OCI-LY7 (cell line): ENCODE data around the gene TNS3. TPM values are rescaled to one million over a fixed set of nuclear protein-coding genes. Genes with fewer than 3 reads are reported as not detected.

Source experiments
- BruUV-seq: library from RNA; stranded (reverse); fragments of 400-500 nt; replicated peaks from 2 replicates; lab custom pipeline; 2021; lab: Mats Ljungman, UMichigan
- CTCF ChIA-PET: fragments of 300-600 bp; sonication (Branson Sonifier 250); formaldehyde crosslinking; loops from one replicate; lab custom pipeline; 2022; ENCODE audit warnings: antibody characterized with exemption; ENCODE audit not compliant: unreplicated experiment; lab: Charles Lee
- POLR2A ChIA-PET: fragments of 300-600 bp; sonication (Branson Sonifier 250); formaldehyde crosslinking; loops from one replicate; lab custom pipeline; 2022; ENCODE audit warnings: antibody characterized with exemption; lab: Charles Lee
- DNase-seq: peaks from one replicate; pipeline ENCODE4 v3.0.0-alpha.2; 2015; ENCODE audit warnings: low spot score
- H2AFZ ChIP-seq: fragments of 200-600 bp; sonication (generic), shearing (Covaris generic); 2 replicates; pipeline ENCODE4 v1.6.1; 2014; ENCODE audit warnings: mild to moderate bottlenecking, antibody characterized with exemption, low read length, moderate library complexity
- H3K27ac ChIP-seq: fragments of 200-600 bp; sonication (generic); 2 replicates; pipeline ENCODE4 v1.5.1; 2014; ENCODE audit warnings: mixed run types, low read depth, mild to moderate bottlenecking, moderate library complexity, low read length, inconsistent platforms; ENCODE audit not compliant: poor library complexity, severe bottlenecking
- H3K36me3 ChIP-seq: fragments of 200-600 bp; sonication (generic); 2 replicates; pipeline ENCODE4 v1.6.1; 2014; ENCODE audit warnings: mild to moderate bottlenecking, antibody characterized with exemption, low read length, moderate library complexity, mixed read lengths; ENCODE audit not compliant: insufficient read depth
- H3K4me1 ChIP-seq: fragments of 200-600 bp; sonication (generic); 2 replicates; pipeline ENCODE4 v1.5.1; 2014; ENCODE audit warnings: mild to moderate bottlenecking, low read length; ENCODE audit not compliant: insufficient read depth, poor library complexity, severe bottlenecking
- H3K4me2 ChIP-seq: fragments of 200-600 bp; sonication (generic); 2 replicates; pipeline ENCODE4 v1.6.1; 2014; ENCODE audit warnings: mild to moderate bottlenecking, low read length
- H3K4me3 ChIP-seq: fragments of 200-600 bp; sonication (generic); 2 replicates; pipeline ENCODE4 v1.5.1; 2014; ENCODE audit warnings: mild to moderate bottlenecking, low read depth, low read length; ENCODE audit not compliant: poor library complexity, severe bottlenecking
- H3K79me2 ChIP-seq: fragments of 200-600 bp; sonication (generic); 2 replicates; pipeline ENCODE4 v1.6.1; 2016; ENCODE audit warnings: low read depth, mild to moderate bottlenecking, low read length, moderate library complexity, mixed read lengths; ENCODE audit not compliant: insufficient read depth
- H3K9me2 ChIP-seq: fragments of 200-600 bp; sonication (generic); 2 replicates; pipeline ENCODE4 v1.6.1; 2016; ENCODE audit warnings: mild to moderate bottlenecking, low read length, mixed read lengths; ENCODE audit not compliant: insufficient read depth
- H3K9me3 ChIP-seq: fragments of 200-600 bp; sonication (generic); 2 replicates; pipeline ENCODE4 v1.6.1; 2014; ENCODE audit warnings: mild to moderate bottlenecking, mixed run types, low read length, mixed read lengths
- H4K20me1 ChIP-seq: fragments of 200-600 bp; sonication (generic); 2 replicates; pipeline ENCODE4 v1.6.1; 2014; ENCODE audit warnings: mild to moderate bottlenecking, antibody characterized with exemption, low read length, moderate library complexity, mixed read lengths; ENCODE audit not compliant: insufficient read depth
- EZH2phosphoT487 ChIP-seq: fragments of 200-600 bp; sonication (generic); IDR thresholded peaks from 2 replicates; pipeline ENCODE4 v1.6.1; 2018; ENCODE audit warnings: low read depth, borderline replicate concordance, mild to moderate bottlenecking, mixed run types, antibody characterized with exemption, low read length, moderate library complexity, mixed read lengths
- intact Hi-C: fragments of 100-400 bp; cut with micrococcal nuclease; formaldehyde crosslinking; loops from one replicate; pipeline ENCODE4 v1.10.0; 2022; ENCODE audit not compliant: unreplicated experiment
- total RNA-seq, 2 experiments: library from RNA; depleted of rRNA in 1 of 2; stranded (reverse); fragments of >200 nt in 1 of 2; shearing (Covaris generic) in 1 of 2; gene quantifications; 2 replicates each; pipeline ENCODE4 v1.2.3, GENCODE V29; 2014 to 2022
- TF ChIP-seq, protein P1 (sequence below): fragments of 200-600 bp; sonication (generic); conservative IDR thresholded peaks from 2 replicates; pipeline ENCODE4 v1.5.1; 2014; ENCODE audit warnings: mild to moderate bottlenecking, antibody characterized with exemption, low read length, moderate library complexity, mixed read lengths

TNS3 gene
- total RNA-seq, 2 experiments from 2014 or later, result 9.5 to 42.1 TPM

DNA sequence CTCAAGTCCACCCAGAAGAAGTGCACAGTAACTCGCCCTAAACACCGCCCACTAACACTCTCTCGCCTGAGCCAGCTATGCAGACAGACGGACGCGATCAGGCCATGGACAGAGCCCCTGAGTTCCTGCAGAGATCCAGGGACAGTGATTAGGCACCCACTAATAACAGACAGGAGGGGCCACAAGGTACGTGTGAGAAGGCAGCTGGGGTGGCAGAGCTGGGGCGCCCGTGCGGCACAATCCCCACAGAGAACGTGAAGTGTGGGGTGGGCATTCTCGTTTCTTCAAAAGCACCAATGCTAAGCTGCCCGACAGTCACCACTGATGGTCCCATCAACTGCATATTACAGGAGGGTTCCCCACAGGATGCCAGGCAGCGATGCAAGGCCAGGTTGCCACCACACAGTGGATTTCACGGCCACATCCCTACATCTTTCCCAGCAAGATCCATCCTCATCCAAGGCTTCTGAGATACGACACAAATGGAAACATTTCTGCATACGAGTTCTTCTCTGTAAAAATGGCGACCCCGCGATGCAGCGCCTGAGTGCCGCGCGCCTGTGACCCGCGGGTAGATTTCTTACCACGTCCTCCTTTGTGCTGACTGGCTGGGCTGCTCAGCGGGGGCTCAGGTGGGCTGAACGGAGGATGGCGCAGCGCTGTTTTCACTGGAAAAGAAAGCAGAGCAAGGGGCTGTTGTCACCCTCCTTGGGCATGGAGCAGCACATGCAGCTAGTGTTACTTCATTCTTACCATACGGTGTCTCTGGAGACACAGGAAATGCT lies 237.5 kb downstream of the TNS3 start:
- Histone ChIP-seq H3K4me3 (no peak overlapping the region), H3K9me2 (no peaks in the 10 kb centered on the region), H3K79me2 (no peaks in the 10 kb centered on the region), H3K4me1 (no peaks in the 10 kb centered on the region), H4K20me1 (no peaks in the 10 kb centered on the region), H3K36me3 (no peaks in the 10 kb centered on the region), H2AFZ (no peak overlapping the region), H3K9me3 (no peaks in the 10 kb centered on the region), H3K4me2 (no peak overlapping the region), H3K27ac (no peak overlapping the region)
- TF ChIP-seq, protein P1, sequence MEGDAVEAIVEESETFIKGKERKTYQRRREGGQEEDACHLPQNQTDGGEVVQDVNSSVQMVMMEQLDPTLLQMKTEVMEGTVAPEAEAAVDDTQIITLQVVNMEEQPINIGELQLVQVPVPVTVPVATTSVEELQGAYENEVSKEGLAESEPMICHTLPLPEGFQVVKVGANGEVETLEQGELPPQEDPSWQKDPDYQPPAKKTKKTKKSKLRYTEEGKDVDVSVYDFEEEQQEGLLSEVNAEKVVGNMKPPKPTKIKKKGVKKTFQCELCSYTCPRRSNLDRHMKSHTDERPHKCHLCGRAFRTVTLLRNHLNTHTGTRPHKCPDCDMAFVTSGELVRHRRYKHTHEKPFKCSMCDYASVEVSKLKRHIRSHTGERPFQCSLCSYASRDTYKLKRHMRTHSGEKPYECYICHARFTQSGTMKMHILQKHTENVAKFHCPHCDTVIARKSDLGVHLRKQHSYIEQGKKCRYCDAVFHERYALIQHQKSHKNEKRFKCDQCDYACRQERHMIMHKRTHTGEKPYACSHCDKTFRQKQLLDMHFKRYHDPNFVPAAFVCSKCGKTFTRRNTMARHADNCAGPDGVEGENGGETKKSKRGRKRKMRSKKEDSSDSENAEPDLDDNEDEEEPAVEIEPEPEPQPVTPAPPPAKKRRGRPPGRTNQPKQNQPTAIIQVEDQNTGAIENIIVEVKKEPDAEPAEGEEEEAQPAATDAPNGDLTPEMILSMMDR, result no peak
- CTCF ChIA-PET, result no interaction called here
- intact Hi-C loops, result no loop called here
- no TSS peak for BruUV-seq
- POLR2A ChIA-PET, result interaction anchor here (0.6 to 1.1 kb wide), 2 partner anchors 13 to 142 kb away, joined by 3 to 4 read pairs; no protein-coding TSS in a partner anchor
- DNase-seq, result no peak

DNA sequence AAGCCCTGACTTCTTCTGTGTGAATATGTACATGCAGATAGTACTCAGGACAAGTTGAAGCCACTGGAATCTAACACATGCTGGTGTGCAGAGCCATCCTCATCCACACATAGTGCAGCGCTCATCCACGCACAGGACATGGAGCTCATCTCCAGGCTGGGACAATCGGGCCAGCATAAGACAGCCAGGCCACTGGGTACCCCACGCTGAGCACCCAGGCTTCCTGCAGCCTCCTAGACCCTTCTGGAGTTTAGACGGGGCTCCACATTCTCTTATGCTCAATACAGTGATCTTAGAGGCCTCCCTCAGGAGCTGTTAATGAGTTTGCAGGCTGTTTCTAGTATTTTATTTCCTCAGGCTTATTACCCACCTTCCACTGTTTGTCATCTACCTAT lies 238.9 kb downstream of the TNS3 start:
- H4K20me1 ChIP-seq, result no peaks in the 10 kb centered on the region
- no peak for TF ChIP-seq EZH2phosphoT487
- TF ChIP-seq, protein P1, result no peak
- H2AFZ ChIP-seq, result no peak overlapping the region
- ChIA-PET POLR2A (interaction anchor here (0.6 to 1.1 kb wide), 2 partner anchors 11 to 55 kb away, joined by 3 to 4 read pairs; no protein-coding TSS in a partner anchor), CTCF (interaction anchor here (0.5 kb wide), 1 partner anchor 93 kb away, joined by 3 read pairs; no protein-coding TSS in a partner anchor)
- no peaks in the 10 kb centered on the region for H3K36me3 ChIP-seq
- no peak for DNase-seq
- H3K4me3 ChIP-seq, result no peak overlapping the region
- no peaks in the 10 kb centered on the region for H3K79me2 ChIP-seq
- H3K4me1 ChIP-seq, result no peaks in the 10 kb centered on the region
- no peaks in the 10 kb centered on the region for H3K9me3 ChIP-seq
- H3K9me2 ChIP-seq, result no peaks in the 10 kb centered on the region
- intact Hi-C loops, result no loop called here
- H3K27ac ChIP-seq, result no peak overlapping the region
- no TSS peak for BruUV-seq
- no peak overlapping the region for H3K4me2 ChIP-seq
